Trophoblast cell (in vitro differentiated cells and primary cell): Measurements from ENCODE around the gene NUDT17. TPM values are rescaled to one million over a fixed set of nuclear protein-coding genes. Genes with fewer than 3 reads are reported as not detected.

ENCODE experiments used
- DNase-seq, 2 donors: peaks; one replicate each; pipeline ENCODE4 v3.0.0-alpha.2; 2016
- H2AFZ ChIP-seq: 2 replicates; pipeline ENCODE4 v1.6.1; 2013; ENCODE audit warnings: low read length, moderate library complexity, mild to moderate bottlenecking; ENCODE audit not compliant: insufficient read depth, poor library complexity
- H2AK5ac ChIP-seq: 2 replicates; pipeline ENCODE4 v1.6.1; 2013; ENCODE audit warnings: mild to moderate bottlenecking, low read length
- H2BK120ac ChIP-seq: 2 replicates; pipeline ENCODE4 v1.6.1; 2013; ENCODE audit warnings: low read length, mild to moderate bottlenecking, moderate library complexity; ENCODE audit not compliant: insufficient read depth, poor library complexity
- H2BK12ac ChIP-seq: 2 replicates; pipeline ENCODE4 v1.6.1; 2013; ENCODE audit warnings: mild to moderate bottlenecking, low read length, moderate library complexity
- H2BK5ac ChIP-seq: 2 replicates; pipeline ENCODE4 v1.6.1; 2013; ENCODE audit warnings: low read length, low read depth, moderate library complexity, mild to moderate bottlenecking; ENCODE audit not compliant: poor library complexity
- H3K14ac ChIP-seq: 2 replicates; pipeline ENCODE4 v1.6.1; 2013; ENCODE audit warnings: mild to moderate bottlenecking, low read length
- H3K18ac ChIP-seq: 2 replicates; pipeline ENCODE4 v1.6.1; 2013; ENCODE audit warnings: mild to moderate bottlenecking, low read length
- H3K23ac ChIP-seq: 2 replicates; pipeline ENCODE4 v1.6.1; 2013; ENCODE audit warnings: low read length
- H3K27ac ChIP-seq: 2 replicates; pipeline ENCODE4 v1.5.1; 2013; ENCODE audit warnings: low read depth, mild to moderate bottlenecking, inconsistent platforms, low read length, moderate library complexity
- H3K27me3 ChIP-seq: 2 replicates; pipeline ENCODE4 v1.6.1; 2013; ENCODE audit warnings: inconsistent platforms, mild to moderate bottlenecking, low read length, moderate library complexity; ENCODE audit not compliant: insufficient read depth
- H3K36me3 ChIP-seq, 2 experiments: 1 replicate in 1 of 2; 2 replicates in 1 of 2; pipeline ENCODE4 v1.6.1; 2013; ENCODE audit warnings: low read length in 2 of 2, mild to moderate bottlenecking in 2 of 2, moderate library complexity in 1 of 2; ENCODE audit not compliant: insufficient read depth in 2 of 2, control insufficient read depth in 1 of 2
- H3K4ac ChIP-seq: 2 replicates; pipeline ENCODE4 v1.6.1; 2013; ENCODE audit warnings: low read depth, mild to moderate bottlenecking, low read length, moderate library complexity
- H3K4me1 ChIP-seq, 2 experiments: 1 replicate in 1 of 2; 2 replicates in 1 of 2; pipeline ENCODE4 v1.6.1; 2013; ENCODE audit warnings: low read length in 2 of 2, mild to moderate bottlenecking in 2 of 2, moderate library complexity in 1 of 2; ENCODE audit not compliant: insufficient read depth in 2 of 2, control insufficient read depth in 1 of 2
- H3K4me2 ChIP-seq: 2 replicates; pipeline ENCODE4 v1.6.1; 2013; ENCODE audit warnings: inconsistent platforms, mild to moderate bottlenecking, low read length, moderate library complexity
- H3K4me3 ChIP-seq: 2 replicates; pipeline ENCODE4 v1.5.1; 2013; ENCODE audit warnings: mild to moderate bottlenecking, low read depth, low read length, inconsistent platforms
- H3K79me1 ChIP-seq: one replicate; pipeline ENCODE4 v1.6.1; 2013; ENCODE audit warnings: low read length
- H3K79me2 ChIP-seq: 2 replicates; pipeline ENCODE4 v1.6.1; 2013; ENCODE audit warnings: low read length, mild to moderate bottlenecking; ENCODE audit not compliant: control insufficient read depth, insufficient read depth, poor library complexity
- H3K9ac ChIP-seq: 2 replicates; pipeline ENCODE4 v1.6.1; 2013; ENCODE audit warnings: mild to moderate bottlenecking, low read length
- H3K9me3 ChIP-seq: 2 replicates; pipeline ENCODE4 v1.6.1; 2013; ENCODE audit warnings: low read depth, mild to moderate bottlenecking, control low read depth, inconsistent platforms, low read length; ENCODE audit not compliant: insufficient read depth
- H4K12ac ChIP-seq: 2 replicates; pipeline ENCODE4 v1.6.1; 2013; ENCODE audit warnings: low read depth, mild to moderate bottlenecking, low read length, moderate library complexity
- H4K8ac ChIP-seq: 2 replicates; pipeline ENCODE4 v1.6.1; 2013; ENCODE audit warnings: low read depth, mild to moderate bottlenecking, low read length, moderate library complexity
- H4K91ac ChIP-seq: one replicate; pipeline ENCODE4 v1.6.1; 2013; ENCODE audit warnings: low read depth, mild to moderate bottlenecking, low read length, moderate library complexity
- WGBS: extraction: QIAGEN DNeasy Blood & Tissue Kit; methylation state at CpG from one replicate; pipeline ENCODE4 v1.1.7; 2013; ENCODE audit warnings: missing lambda C conversion rate; ENCODE audit not compliant: insufficient read length, insufficient coverage; ENCODE audit errors: extremely low coverage; 5-methylcytosine and 5-hydroxymethylcytosine counted together
- polyA plus RNA-seq: library from polyadenylated mRNA; stranded (reverse); fragments of 200-250 nt; gene quantifications from 2 replicates; pipeline ENCODE4 v1.2.3, GENCODE V29; 2013

Gene NUDT17
- polyA plus RNA-seq = 2.2 TPM in 2 replicates

- Histone ChIP-seq H2AK5ac (peak within 1 kb of the TSS; percentile 43), H3K18ac (peak within 1 kb of the TSS; percentile 73), H3K4me2 (peak within 1 kb of the TSS; percentile 84), H2BK5ac (no peak within 1 kb of the TSS), H3K14ac (peak within 1 kb of the TSS; percentile 75), H3K4me3 (peak within 1 kb of the TSS; percentile 63), H2BK120ac (peak within 1 kb of the TSS; percentile 34), H3K4me1 (peaks cover 11 to 20% of the 10 kb centered on the region in 2 experiments), H2BK12ac (no peak within 1 kb of the TSS), H3K79me2 (peaks cover 5% of the 10 kb centered on the region), H3K4ac (peak within 1 kb of the TSS; percentile 30), H3K27ac (no peak within 1 kb of the TSS), H3K9me3 (no peaks in the 10 kb centered on the region), H3K79me1 (peaks cover 6% of the 10 kb centered on the region), H4K91ac (peak within 1 kb of the TSS; percentile 64), H3K9ac (peak within 1 kb of the TSS; percentile 16), H2AFZ (peak within 1 kb of the TSS; percentile 80), H4K8ac (peak within 1 kb of the TSS; percentile 80), H3K23ac (no peak within 1 kb of the TSS), H3K27me3 (no peaks in the 10 kb centered on the region), H4K12ac (peak within 1 kb of the TSS; percentile 73), H3K36me3 (peaks cover 20 to 42% of the 10 kb centered on the region in 2 experiments)
- no CpG with 5 or more reads among the region's 50 CpGs for WGBS
- peak; percentile 84 to 91 for DNase-seq
Measured at GRCh38 chr1:145845514-145846161, at the start of gene NUDT17. Gene NUDT17, plus strand, starts transcription at chr1:145845630. Its CDS starts 11 bp downstream, at chr1:145845641.

- Histone ChIP-seq H3K36me3 (peaks cover 2 to 8% of the 10 kb centered on the region in 2 experiments), H4K8ac (no peak overlapping the region), H2BK5ac (no peak overlapping the region), H3K79me1 (no peaks in the 10 kb centered on the region), H4K12ac (no peak overlapping the region), H2AK5ac (no peak overlapping the region), H3K18ac (no peak overlapping the region), H3K4me3 (no peak overlapping the region), H3K4me2 (no peak overlapping the region), H3K79me2 (no peaks in the 10 kb centered on the region), H2BK12ac (no peak overlapping the region), H3K27ac (no peak overlapping the region), H3K14ac (no peak overlapping the region), H4K91ac (no peak overlapping the region), H2AFZ (no peak overlapping the region), H3K9ac (no peak overlapping the region), H3K27me3 (no peaks in the 10 kb centered on the region), H3K4ac (no peak overlapping the region), H3K9me3 (peaks cover 2% of the 10 kb centered on the region), H2BK120ac (no peak overlapping the region), H3K4me1 (no peaks in the 10 kb centered on the region), H3K23ac (no peak overlapping the region)
- no peak for DNase-seq
- WGBS = no CpG with 5 or more reads among the region's 1 CpG
Measured at GRCh38 chr1:145796753-145797152, 48.7 kb upstream of the NUDT17 start.

- no peaks in the 10 kb centered on the region for H3K27me3 ChIP-seq
- H3K4me3 ChIP-seq = no peak overlapping the region
- no peak overlapping the region for H3K23ac ChIP-seq
- no peak overlapping the region for H2AK5ac ChIP-seq
- H3K4ac ChIP-seq = no peak overlapping the region
- no peak overlapping the region for H3K9ac ChIP-seq
- no peaks in the 10 kb centered on the region for H3K79me2 ChIP-seq
- peaks cover 2% of the 10 kb centered on the region for H3K9me3 ChIP-seq
- WGBS = no CpG with 5 or more reads among the region's 2 CpGs
- no peak for DNase-seq
- peaks cover 0 to 6% of the 10 kb centered on the region in 2 experiments for H3K36me3 ChIP-seq
- no peak overlapping the region for H2BK12ac ChIP-seq
- H3K14ac ChIP-seq = no peak overlapping the region
- H2BK5ac ChIP-seq = no peak overlapping the region
- H3K4me2 ChIP-seq = no peak overlapping the region
- H2AFZ ChIP-seq = no peak overlapping the region
- no peaks in the 10 kb centered on the region for H3K79me1 ChIP-seq
- H3K27ac ChIP-seq = no peak overlapping the region
- no peak overlapping the region for H4K91ac ChIP-seq
- no peak overlapping the region for H4K12ac ChIP-seq
- no peaks in the 10 kb centered on the region for H3K4me1 ChIP-seq
- H4K8ac ChIP-seq = no peak overlapping the region
- H2BK120ac ChIP-seq = no peak overlapping the region
- H3K18ac ChIP-seq = no peak overlapping the region
Measured at GRCh38 chr1:145799806-145800205, 45.6 kb upstream of the NUDT17 start.

GRCh38 chr1:145804235-145805045 is 41.0 kb upstream of the NUDT17 start:
- Histone ChIP-seq H3K36me3 (peaks cover 0 to 2% of the 10 kb centered on the region in 2 experiments), H4K8ac (no peak overlapping the region), H2AK5ac (no peak overlapping the region), H3K4me2 (no peak overlapping the region), H3K27me3 (no peaks in the 10 kb centered on the region), H3K18ac (no peak overlapping the region), H3K79me1 (no peaks in the 10 kb centered on the region), H3K14ac (no peak overlapping the region), H3K4ac (no peak overlapping the region), H4K91ac (no peak overlapping the region), H3K23ac (no peak overlapping the region), H2BK120ac (no peak overlapping the region), H3K27ac (no peak overlapping the region), H2BK12ac (no peak overlapping the region), H3K4me1 (no peaks in the 10 kb centered on the region), H4K12ac (no peak overlapping the region), H3K79me2 (no peaks in the 10 kb centered on the region), H3K9ac (no peak overlapping the region), H2BK5ac (no peak overlapping the region), H2AFZ (no peak overlapping the region), H3K4me3 (no peak overlapping the region), H3K9me3 (no peaks in the 10 kb centered on the region)
- DNase-seq = peak in 1 of 2 donors; percentile 3
- WGBS = no CpG with 5 or more reads among the region's 3 CpGs
